Stimulated activated CD8-positive, alpha-beta memory T cell treated with anti-CD3 and anti-CD28 coated beads, Interleukin-2, amount 100 ng/mL, for 1 hour (primary cell): ENCODE data around the gene SRC.

Source experiments
- DNase-seq, 2 donors: peaks; one replicate each; pipeline ENCODE4 v3.0.0-alpha.2; 2020; ENCODE audit warnings: low read depth in 2 of 2

The SRC gene

DNA sequence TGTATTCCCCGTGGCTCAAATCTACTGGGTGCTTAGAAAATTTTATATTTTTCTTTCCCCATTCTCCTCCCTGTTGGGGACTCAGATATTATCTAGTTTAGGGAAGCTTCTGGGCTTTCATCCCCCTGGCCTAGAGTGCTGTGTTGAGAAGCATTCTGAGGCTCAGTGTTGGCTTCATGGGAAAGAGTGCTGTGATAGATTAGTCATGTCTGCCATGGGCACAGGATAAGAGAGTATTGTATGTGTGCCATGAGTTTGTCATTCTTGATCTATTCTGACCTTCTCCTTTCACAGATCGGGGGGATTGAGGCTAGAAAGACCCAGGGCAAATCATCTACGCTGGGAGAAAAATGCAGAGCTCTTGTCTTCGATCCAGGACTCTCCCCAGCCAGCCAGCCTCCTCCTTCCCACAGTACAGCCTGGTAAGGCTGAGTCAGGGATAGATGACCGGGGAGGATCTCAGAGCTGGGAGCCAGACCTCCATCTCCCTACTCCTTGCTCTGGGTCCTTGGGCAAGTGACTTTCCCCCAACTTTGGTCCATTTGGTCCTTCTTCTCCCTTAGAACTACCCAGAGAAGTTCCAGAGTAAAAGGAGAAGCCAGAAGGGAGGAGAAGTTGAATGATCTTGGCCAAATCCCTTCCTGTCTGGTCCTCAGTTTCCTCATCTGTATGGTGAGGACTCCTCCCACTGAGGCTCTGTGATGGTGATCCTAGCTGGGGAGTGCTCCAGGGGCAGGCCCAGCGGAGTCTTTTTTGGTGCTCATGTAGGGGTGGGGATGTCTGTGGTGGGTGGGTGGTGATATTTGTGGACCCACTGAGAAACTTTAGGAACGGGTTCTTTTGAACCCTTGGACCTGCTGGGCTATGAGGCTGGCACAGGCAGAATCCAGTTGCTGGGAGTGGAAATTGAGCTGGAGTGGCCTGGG is 5.0 kb downstream of the SRC start:
- DNase-seq, result no peak

DNA sequence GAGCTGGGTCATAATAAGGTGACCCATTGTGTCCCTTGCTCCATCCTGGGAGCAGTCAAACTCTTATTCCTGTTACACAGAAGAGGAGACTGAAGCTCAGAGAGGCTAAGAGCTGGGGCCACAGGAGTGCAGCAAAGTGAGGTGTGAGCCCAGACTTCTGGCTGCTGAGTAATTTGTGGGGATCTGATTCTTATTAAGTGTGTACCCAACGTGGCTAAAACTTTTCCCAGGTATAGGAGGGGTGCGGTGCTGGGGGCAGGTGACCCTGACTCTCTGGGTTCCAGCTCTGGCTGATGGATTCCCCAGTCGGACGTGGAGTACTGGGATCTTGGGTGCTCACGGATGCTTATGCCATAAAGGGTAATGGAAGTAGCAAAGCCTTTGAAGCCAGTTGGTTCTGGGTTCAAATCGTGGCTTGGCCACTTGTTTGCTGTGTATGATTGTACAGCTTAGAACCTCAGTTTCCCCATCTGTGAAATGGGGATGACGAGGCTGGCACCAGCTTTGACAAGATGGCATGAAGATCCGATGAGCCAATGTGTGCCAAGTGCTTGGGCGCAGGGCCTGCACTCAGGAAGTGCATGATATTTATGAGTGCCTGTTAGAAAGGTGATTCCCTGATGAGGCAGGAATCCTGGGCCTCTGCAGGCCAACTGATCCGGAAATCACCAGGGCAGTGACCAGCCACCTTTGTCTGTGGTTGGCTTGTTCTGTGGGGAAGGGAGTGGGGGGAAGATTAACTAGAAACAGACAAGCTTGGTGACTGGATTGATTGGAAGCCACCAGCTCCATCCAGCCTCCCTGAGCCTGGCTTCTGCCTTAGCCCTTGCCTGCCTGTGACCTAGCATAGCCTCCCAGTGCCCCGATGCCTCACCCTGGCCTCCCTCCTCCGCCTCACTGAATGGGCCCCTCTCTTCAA is 6.0 kb downstream of the SRC start:
- no peak for DNase-seq

DNA sequence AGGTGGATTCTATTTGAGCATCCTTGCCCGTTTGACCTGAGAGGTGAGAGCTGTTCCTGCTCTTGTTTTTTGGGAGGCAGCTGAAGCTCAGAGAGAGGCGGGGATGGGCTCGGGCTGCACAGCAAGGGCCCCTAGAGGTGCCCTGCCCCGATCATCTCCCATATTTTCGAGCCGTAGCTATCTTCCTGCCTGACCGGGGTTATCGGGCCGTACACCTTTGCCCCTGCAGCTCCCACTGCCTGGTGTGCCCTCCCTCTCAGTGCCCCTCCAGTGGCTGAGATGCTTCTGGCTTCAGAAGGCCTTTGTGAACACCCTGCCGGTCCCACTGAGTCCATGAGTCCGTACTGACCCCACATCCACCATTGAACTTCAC is 6.7 kb downstream of the SRC start:
- DNase-seq, result no peak

DNA sequence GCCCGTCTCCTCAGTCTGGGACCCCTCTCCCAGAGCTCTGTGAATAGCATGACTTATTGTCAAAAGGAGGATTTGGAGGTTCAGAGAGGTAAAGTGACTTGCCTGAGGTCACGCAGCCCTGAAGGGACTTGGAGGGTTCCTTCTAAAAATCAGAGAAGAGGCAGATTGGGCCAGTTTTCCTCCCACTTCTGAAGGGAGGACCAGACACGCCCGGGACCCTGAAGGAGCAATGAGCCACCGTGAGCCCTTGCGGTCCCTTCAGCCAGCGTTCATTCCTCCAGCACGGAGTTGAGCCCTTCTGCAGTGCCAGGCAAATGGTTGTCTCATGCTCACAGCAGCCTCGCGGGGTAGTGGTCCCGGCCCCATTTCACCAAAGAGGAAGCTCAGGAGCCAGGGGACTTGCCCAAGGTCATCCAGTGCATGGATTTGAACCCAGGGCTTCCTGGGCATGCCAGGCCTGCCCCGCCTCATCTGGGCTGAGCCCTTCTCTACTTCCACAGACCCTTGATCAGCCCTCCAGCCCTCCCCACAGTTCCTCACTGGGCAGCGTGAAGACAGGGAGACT is 7.4 kb downstream of the SRC start:
- DNase-seq, result no peak

DNA sequence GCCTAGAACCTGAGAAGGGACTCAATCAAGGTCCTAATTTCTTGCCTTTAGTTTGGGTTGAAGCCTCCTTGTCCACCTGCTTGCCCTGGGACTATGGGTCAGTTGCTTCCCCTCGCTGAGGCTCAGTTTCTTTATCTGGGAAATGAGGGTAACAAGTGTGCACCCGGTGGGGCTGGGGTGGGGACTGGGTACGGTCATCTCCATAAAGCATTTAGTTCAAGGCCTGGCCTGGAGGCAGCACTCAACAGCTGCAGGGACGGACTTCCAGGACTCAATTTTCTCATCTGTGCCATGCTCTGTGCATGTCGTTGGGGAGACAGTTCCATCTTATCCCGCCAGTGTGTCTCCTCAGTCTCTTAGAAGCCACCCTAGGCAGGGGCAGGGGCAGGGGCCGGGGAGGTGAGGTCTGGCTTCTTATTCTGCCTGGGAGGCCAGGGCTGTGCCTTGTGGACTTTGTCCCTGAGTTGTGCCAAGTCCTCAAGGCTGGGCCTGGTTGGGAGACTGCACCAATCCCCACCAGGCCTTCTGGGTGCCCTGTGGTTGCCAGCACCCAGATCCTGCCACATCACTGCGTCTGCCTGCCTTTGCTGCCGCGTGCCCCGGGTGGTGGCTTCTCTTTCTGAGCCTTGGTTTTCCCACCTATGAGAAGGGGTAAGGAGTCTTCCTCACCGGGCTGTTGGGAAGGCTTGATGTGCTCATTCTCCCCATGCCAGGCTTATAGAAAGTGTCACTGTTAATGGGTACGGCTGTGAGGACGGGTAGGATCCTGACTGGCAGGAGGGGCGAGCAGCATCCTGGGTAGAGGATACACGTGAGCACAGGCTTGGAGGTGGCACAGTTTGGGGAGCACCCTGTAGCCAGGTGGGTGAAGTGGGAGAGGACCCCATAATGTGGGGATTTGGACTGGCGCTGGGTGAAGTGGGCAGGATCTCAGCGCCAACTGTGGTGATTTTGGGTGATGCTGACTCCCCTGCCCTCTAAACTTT is 8.6 kb downstream of the SRC start:
- no peak for DNase-seq

DNA sequence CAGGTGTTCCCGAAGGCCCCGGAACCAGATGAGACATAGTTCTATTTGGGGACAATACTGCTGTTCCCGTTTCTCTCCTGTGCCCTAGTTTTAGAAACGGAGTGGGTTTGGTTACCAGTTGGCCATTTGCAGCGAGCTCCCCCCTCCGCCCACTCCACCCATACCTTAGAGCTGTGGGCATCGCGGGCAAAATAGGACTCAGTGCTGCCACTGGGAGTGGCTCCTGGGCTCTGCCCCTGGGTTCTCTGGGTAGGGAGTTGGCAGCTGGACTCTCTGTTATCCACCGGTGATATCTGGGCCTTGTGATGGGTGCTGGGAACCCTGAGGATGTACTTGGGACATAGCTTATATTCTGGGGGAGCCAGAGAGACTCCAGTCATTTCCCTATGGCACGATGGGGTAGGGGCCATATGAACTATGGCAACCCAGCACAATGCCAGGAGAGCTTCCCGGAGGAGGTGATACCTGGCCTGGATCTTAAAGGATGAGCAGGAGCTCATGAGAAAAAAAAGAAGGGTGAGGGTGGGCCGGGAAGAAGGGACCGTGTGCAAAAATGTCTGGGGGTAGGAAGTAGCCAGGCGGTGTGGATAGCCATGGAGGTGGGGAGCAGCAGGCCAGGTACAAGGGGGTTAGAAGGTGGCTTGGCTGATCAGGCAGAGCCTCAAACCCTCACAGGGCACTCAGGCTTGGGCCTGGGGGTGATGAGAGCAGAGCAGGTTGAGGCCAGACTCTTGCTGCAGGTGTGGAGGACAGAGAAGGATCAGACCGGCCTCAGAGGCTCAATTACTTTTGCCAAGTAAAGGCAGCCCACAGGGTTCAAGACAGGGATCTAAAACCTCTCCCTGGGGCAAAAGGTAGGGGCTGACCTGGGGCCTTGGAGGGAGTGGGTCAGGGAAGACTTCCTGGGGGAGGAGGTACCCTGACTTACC is 9.6 kb downstream of the SRC start:
- no peak for DNase-seq

DNA sequence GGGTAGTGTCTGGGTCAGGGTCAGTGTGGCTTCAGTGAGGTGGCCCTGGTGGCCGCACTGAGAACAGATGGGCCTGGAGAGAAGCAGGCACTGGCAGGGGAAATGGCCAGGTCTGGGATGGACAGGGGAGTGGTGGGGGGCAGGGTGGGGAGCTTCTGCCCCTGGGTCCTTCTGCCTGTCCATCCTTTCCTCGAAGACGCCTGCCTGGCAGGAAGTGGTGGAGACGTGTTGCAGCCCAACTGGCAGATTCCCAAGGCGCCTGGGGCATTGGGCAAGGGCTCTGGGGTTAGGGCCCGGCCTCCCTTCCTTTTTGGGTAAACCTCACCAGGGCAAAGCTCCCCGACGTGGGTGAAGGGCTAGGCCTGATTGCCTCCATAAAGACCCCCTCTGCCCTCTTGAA is 10.4 kb downstream of the SRC start:
- DNase-seq, result no peak

DNA sequence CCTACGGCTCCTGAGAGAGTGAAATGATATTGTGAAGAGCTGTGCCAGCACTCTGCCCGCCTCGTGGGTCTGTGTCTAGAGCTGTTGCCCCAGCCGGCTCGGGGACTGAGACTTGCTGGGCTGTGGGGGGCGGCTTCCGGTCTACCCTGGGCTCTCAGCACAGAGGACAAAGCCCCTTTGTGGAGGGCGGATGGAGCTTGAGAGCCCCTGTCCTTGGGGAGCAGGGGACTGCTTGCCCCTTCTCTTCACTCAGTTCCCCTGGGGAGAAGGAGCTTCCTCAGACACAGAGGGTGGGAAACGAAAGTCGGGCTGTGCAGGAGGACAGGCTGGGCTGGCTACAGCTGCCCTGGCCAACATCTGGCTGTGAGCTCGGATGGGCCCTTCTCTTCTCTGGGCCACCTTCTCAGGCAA is 11.0 kb downstream of the SRC start:
- DNase-seq, result no peak

DNA sequence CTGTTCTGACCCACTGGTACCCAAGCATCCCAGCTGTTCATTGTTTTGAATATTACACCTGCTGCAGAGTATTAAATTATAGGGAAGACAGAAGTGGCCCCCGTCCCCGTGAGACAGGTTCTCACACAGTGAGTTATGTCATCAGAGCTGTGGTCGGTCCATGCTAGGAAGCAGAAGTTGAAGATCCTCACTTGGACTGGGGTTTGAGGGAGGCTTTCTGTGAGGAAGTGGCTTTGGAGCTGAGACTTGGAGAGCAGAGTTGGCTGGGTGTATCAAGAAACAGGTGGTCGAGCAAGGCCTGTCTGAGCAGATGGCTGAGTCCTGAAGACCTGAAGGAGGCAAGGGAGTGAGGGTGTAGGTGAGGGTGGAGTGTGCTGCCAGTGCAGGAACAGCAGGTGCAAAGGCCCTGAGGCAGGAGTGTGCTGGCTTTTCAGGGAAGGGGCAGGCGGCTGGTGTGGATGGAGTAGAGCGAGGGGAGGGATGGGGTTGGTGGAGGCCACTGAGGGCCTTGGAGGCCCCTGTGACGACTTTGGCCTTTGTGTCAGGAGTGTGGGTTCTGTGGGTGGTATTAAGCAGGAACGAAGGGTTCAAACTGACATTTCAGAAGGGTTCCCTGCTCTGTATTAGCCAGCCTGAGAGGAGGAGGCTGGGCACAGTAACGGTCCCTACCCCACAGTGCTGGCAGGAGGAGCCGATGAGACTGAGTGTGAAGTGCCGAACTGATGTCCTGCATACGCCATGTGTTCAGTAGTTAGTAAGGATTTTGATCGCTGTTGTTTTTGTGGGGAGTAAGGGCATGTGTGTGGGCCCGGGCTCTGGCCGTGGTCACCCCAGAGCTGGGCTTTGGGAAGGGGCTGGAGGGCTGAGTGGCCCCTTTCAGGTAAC is 11.8 kb downstream of the SRC start:
- DNase-seq, result no peak

DNA sequence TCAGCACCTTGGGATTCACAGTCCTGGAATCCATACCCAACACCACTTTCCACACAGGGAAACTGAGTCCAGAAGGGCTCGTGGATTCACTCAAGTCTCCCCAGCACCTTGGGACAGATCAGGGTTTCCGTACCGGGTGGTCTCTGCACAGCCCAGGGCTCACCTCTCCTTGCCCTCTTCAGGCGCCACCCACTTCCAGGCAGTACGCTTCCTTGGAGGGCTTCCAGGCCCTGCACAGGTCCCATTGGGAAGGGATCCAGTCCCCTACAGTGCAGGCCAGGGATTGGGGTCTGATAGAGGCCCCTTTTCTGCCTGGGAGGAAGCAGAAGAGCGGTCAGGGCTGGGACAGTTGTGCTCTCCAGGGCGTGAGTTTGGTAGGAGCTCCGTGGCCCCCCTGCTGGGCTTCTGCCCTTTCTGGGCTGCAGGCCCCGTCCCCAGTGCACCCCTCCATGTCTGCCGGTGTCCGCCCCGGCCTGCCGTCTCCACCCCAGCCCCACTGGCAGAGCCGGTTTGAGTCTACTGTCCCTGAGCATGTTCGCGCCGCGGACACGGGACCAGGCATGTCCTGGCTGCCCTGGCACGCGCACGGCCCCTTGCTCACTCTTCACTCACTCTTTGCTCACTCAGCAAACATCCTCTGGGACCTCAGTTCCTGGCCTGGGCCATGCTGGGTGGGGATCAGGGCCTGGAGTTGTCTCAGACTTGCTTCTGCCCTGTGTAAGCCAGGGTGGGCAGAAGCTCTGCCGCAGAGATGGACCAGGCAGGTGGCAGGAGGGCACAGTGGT is 12.6 kb downstream of the SRC start:
- no peak for DNase-seq

DNA sequence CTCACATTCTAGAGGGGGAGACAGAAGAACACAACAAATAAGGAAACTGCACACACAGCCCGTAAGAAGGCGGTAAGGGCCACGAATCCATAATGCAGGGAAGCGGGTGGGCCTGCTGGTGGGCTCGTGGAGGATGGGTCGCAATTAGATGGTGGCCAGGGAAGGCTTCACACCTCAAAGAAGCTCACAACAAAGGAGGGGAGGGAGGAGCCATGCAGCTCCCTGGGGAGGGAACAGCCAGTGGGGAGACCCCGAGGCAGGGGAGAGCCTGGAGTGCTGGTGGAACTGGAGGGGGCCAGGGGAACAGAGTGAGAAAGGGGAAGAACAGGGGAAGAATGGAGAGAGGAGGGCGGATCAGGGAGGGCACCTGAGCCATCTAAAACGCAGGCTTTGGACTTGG is 13.4 kb downstream of the SRC start:
- DNase-seq, result no peak

DNA sequence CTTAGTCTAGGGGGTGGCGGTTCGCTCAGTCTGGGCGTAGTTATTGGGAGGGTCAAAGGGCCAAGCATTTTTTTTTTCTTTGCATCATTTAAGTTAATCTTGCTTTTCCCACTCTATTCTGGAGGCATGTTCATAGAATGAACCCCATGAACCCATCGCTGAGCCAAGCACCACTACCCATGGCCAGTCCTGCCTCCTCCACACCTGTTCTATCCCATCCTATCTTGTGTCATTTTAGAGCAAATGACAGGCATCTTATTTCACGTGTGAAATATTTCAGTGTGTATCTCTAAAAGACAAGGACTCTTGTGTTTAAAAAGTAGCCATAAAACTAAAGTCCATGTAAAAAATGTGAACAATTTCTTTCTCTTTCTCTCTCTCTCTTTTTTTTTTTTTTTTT is 13.9 kb downstream of the SRC start:
- DNase-seq, result no peak

DNA sequence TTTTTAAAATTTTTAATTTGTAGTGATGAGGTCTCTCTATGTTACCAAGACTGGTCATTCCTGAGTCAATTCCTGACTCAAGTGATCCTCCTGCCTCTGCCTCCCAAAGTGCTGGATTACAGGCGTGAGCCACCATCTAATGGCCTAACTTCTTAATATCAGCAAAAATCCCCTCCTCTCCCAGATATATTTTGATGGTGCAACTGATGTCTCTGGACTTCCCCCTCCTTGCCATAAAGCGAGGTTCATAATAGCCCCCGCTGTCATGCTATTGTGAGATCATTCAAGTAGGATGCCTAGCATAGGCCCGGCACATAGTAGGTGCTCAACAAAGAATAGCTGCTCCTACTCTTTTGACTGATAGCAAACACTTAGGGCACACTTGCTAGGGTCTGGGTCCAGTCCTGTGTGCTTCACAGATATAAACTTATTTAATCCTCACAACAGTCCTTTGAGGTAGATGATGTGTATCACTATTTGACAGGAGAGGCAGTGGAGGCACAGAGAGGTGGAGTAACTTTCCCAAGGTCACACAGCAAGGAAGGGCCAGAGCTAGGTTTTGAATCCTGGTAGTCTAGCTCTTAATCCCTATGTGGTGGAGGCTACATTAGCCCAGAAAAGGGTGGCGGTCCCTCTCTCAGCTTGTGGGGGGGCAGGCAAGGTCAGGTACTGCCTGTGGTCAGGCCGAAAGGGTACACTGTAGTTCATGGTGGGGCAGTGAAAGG is 14.6 kb downstream of the SRC start:
- no peak for DNase-seq

DNA sequence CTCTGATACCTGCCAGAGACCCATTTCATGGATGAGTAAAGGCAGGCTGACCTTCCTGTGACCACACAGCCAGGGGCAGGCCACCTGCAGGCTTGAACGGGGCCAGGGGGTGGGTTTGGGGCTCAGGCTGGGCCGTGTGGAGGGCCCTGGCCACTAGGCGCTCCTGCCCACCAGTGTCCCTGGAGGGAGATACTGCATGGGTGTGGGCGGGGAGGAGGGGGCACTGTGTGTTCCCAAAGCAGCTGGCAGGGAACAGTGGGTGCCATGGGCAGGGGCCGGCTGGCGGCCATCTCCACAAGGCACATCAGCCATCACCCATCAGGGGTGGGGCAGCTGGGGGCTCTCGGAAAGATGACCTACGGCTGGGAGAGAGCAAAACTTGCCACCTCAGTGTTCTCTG is 15.4 kb downstream of the SRC start:
- DNase-seq, result no peak

DNA sequence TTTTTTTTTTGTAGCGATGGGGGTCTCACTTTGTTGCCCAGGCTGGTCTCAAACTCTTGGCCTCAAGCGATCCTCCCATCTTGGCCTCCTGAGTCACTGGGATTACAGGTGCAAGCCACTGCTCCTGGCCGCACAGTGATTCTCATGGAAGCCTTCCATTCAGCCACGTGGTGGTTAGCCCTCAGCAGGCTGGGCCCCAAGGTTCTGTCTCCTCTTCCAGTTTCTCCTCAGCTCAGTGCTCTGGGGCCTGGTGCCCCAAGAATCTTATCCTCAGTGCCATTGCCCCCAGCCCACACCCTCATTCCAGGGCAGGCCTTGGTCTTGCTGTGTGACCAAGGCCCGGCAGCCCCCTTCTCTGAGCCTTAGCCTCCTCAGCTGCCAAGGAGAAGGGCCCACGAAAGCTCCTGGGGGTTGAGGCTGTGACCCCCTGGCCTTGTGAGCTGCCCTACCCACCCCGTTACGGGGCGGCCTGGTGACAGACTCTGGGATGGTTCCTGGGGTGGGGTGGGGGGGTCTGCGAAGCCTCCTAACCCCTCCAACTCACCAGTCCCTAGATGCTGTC is 16.4 kb downstream of the SRC start:
- no peak for DNase-seq

DNA sequence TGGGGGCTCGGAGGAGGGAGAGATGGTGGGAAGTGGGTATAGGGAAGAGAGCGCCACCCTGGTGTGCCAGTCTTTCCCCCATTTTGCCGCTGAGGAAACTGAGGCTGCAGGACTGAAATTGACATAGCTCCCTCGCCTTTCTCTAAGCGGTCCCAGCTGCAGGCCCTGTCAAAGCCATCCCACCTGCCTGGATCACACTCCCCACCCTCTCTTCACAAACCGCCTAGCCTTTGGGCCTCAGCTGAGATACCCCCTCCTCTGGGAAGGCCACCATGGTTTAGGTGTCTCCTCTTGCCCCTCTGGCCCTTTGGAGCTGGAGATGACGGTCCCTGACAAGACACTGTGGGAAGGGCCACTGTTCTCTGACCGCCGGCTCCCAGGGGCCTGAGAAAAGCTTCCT is 16.9 kb downstream of the SRC start:
- DNase-seq, result no peak
